Neural progenitor cell (in vitro differentiated cells): ENCODE data around the gene LTBP1.

ENCODE experiments used
- CTCF ChIP-seq: fragments of 200-600 bp; sonication (generic); IDR thresholded peaks from 2 replicates; pipeline ENCODE4 v1.5.1; 2017; ENCODE audit warnings: antibody characterized with exemption, mild to moderate bottlenecking
- EZH2 ChIP-seq: fragments of 200-600 bp; sonication (generic); IDR thresholded peaks from 2 replicates; pipeline ENCODE4 v1.6.1; 2017; ENCODE audit warnings: antibody characterized with exemption, mild to moderate bottlenecking, moderate library complexity
- EZH2phosphoT487 ChIP-seq: fragments of 200-600 bp; sonication (generic); IDR thresholded peaks from 2 replicates; pipeline ENCODE4 v1.6.1; 2017; ENCODE audit warnings: antibody characterized with exemption

- TF ChIP-seq CTCF (no peak), EZH2 (no peak), EZH2phosphoT487 (no peak)
Observed at GRCh38 chr2:33381301-33381858, 434.6 kb downstream of the LTBP1 start.
